ENCODE results near the gene PDE4D.

DNA sequence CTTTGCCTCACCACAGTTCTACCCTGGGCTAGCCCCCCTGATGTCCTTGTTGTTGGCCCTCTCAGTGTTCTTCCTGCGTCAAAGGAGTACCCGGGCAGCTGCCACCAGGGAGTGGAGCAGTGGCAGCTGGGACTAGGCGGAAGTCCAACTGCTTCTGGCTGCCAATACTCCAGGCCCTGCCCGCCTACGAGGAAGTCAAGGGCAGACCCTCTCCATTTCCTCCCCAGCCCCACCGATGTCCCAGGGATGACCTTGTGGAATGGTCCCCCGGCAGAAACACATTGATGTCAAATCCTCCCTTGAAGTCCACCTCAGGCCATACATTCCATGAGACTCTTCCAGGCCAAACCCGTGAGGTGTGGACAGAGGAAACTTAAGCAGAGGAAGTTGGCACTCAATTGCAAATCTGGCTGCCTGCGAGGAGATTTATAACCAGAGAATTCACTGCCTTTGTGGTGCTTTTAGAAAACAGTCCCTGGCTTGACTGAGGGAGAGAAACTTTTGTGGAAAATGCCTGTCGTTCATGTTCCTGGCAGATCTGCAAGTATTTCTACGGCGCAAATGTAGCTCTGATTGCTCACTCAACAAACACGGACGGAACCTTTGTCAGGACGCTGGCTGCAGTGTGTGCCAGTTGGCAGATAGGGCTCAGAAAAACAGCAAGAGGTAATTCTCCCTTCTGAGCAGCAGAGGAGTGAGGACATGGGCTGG is 970.9 kb downstream of the PDE4D start:
- TF ChIP-seq EZH2 (IDR thresholded peaks at IDR 0.05; ENCODE audit: insufficient read depth, poor library complexity, severe bottlenecking), result no peak
- TF ChIP-seq EZH2phosphoT487 (IDR thresholded peaks at IDR 0.05; ENCODE audit: insufficient read depth, low read depth), result no peak

Measured in GM23248 (cell line).